HUES64 (cell line): ENCODE data around the gene GLDC.

Source experiments
- H3K27ac ChIP-seq: 2 replicates; pipeline ENCODE4 v1.7.0; 2013; ENCODE audit warnings: low read depth, low read length, inconsistent platforms
- H3K27me3 ChIP-seq: 2 replicates; pipeline ENCODE4 v1.6.1; 2013; ENCODE audit warnings: mild to moderate bottlenecking, low read length; ENCODE audit not compliant: insufficient read depth
- H3K36me3 ChIP-seq: 2 replicates; pipeline ENCODE4 v1.6.1; 2013; ENCODE audit warnings: mild to moderate bottlenecking, low read length; ENCODE audit not compliant: insufficient read depth
- H3K4me1 ChIP-seq: 2 replicates; pipeline ENCODE4 v1.6.1; 2013; ENCODE audit warnings: mild to moderate bottlenecking, low read length, moderate library complexity; ENCODE audit not compliant: insufficient read depth
- H3K4me3 ChIP-seq: 2 replicates; pipeline ENCODE4 v1.5.1; 2013; ENCODE audit warnings: mild to moderate bottlenecking, low read length, moderate library complexity
- H3K9ac ChIP-seq: 2 replicates; pipeline ENCODE4 v1.6.1; 2013; ENCODE audit warnings: mild to moderate bottlenecking, low read depth, low read length
- H3K9me3 ChIP-seq: 2 replicates; pipeline ENCODE4 v1.6.1; 2013; ENCODE audit warnings: low read depth, low read length; ENCODE audit not compliant: insufficient read depth
- WGBS: fragments of 150-250, 120-280 bp; methylation state at CpG from one replicate; pipeline ENCODE4 v1.1.7; 2013; ENCODE audit warnings: missing lambda C conversion rate; 5-methylcytosine and 5-hydroxymethylcytosine counted together

Gene GLDC

DNA sequence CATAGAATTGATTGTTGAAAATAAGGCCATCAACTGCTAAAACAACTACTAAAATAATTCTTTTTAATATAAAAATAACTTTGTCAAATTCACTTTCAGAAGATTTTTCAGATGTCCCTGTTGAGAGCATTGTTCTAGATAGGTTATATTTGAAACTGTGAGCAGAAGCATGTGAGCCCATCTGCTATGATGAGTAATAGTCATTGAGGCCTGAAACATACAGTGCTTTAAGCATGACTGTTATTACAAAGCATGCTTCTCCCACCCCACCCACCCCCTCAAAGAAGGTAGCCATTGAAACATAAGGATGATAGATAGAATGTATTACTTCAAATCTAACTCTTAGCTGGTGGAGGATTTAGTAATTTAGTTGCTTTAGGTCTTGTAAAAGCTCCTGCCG, 146.5 kb downstream of the GLDC start:
- no peak overlapping the region for H3K9ac ChIP-seq

DNA sequence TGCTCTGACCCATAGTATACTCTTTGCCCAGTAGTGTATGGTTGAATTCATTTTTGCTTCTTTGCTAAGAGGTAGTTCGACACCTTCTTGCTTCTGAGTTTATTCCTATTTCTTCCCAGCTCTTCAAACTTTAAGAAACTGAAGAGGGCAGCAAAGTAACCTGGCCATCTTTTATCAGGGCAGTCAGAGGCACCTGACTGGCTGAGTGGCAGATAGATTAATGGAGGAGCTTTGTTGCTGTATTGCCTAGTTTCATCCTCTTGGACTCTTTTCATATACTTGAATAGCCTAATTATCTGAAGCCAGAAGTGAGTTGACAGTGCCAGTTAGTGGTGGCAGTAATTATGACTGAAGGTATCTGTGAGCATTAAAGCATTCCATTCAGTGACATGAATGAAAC, 150.1 kb downstream of the GLDC start:
- no peaks in the 10 kb centered on the region for H3K9me3 ChIP-seq
- H3K9ac ChIP-seq: no peak overlapping the region
- H3K27me3 ChIP-seq: no peaks in the 10 kb centered on the region
- no peak overlapping the region for H3K27ac ChIP-seq
- no peaks in the 10 kb centered on the region for H3K4me1 ChIP-seq
- 100% methylated on average over 1 of the region's 1 CpG for WGBS
- peaks cover 75% of the 10 kb centered on the region for H3K36me3 ChIP-seq
- no peak overlapping the region for H3K4me3 ChIP-seq

More for the DNA sequence above, 146.5 kb downstream of the GLDC start:
- Histone ChIP-seq H3K4me3 (no peak overlapping the region), H3K36me3 (peaks cover 90% of the 10 kb centered on the region), H3K27ac (no peak overlapping the region), H3K27me3 (no peaks in the 10 kb centered on the region), H3K4me1 (no peaks in the 10 kb centered on the region), H3K9me3 (no peaks in the 10 kb centered on the region)
- WGBS: 100% methylated on average over 1 of the region's 1 CpG

DNA sequence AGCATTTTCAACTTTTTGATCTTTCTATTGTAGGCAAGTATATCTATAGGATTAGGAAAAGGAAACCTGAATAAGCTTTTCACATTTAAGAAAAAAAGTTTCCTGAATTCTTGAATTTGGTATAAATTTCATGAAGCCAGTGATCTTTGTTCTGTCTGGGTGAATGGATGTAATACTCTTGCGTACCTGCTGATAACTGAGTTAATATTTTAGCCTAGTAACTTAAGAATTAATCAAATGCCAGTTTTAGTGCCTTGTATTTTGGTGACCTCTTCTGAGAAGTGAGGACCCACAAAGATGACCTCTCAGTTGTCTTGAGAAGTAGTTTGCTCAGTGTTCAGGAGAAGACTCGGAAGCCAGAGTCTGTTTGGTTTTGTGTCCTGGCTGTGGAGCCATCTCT, 154.7 kb downstream of the GLDC start:
- 100% methylated on average over 2 of the region's 2 CpGs for WGBS
- peaks cover 76% of the 10 kb centered on the region for H3K36me3 ChIP-seq

DNA sequence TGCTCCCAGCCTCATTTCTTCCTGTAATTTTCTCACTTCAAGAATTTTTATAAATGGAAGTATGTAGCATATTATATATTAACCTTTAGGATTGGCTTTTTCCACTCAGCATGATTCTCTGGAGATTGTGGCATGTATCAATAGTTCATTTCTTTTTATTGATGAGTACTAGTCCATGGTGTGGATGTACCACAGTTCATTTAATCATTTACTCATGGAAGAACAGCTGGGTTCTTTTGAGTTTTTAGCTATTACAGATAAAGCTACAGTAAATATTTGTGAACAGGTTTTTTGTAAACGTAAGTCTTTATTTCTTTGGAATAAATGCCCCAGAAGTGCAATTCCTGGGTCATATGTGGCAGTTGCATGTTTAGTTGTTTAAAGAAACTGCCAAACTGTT, 156.4 kb downstream of the GLDC start:
- Histone ChIP-seq H3K9ac (no peak overlapping the region), H3K27ac (no peak overlapping the region), H3K9me3 (no peaks in the 10 kb centered on the region), H3K36me3 (peaks cover 72% of the 10 kb centered on the region), H3K4me1 (no peaks in the 10 kb centered on the region), H3K4me3 (no peak overlapping the region), H3K27me3 (no peaks in the 10 kb centered on the region)
- 94% methylated on average over 1 of the region's 1 CpG for WGBS

More for the DNA sequence above, 154.7 kb downstream of the GLDC start:
- Histone ChIP-seq H3K27ac (no peak overlapping the region), H3K4me1 (no peaks in the 10 kb centered on the region), H3K4me3 (no peak overlapping the region), H3K27me3 (no peaks in the 10 kb centered on the region), H3K9me3 (no peaks in the 10 kb centered on the region), H3K9ac (no peak overlapping the region)

DNA sequence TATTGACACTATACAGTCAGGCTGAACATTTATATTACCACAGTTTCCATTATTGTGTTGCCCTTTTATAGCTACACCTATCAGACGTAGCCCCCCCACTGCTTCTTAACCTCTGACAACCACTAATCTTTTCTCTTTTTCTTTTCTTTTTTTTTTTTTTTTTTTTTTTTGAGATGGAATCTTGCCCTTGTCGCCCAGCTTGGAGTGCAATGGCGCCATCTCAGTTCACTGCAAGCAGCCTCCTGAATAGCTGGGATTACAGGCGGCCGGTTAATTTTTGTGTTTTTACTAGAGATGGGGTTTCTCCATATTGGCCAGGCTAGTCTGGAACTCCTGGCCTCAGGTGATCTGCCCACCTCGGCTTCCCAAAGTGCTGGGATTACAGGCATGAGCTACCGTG, 157.1 kb downstream of the GLDC start:
- WGBS: 93% methylated on average over 7 of the region's 7 CpGs
- no peaks in the 10 kb centered on the region for H3K9me3 ChIP-seq
- H3K27me3 ChIP-seq: no peaks in the 10 kb centered on the region
- no peak overlapping the region for H3K4me3 ChIP-seq
- H3K9ac ChIP-seq: no peak overlapping the region
- H3K4me1 ChIP-seq: no peaks in the 10 kb centered on the region
- no peak overlapping the region for H3K27ac ChIP-seq
- peaks cover 69% of the 10 kb centered on the region for H3K36me3 ChIP-seq

DNA sequence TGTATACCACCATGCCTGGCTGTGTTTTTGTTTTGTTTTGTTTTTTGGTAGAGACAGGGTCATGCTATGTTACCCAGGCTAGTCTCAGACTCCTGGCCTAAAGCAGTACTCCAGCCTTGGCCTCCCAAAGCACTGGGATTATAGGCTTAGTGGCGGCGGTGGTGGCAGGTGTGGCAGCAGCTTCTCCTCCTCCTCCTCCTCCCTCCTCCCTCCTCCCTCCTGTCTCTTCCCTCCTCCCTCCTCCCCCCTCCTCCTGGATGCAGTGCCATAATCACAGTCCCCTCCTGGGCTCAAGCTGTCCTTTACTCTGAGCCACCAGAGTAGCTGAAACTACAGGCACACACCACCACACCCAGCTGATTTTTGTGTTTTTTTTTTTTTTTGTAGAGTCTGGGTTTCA, 161.3 kb downstream of the GLDC start:
- no peaks in the 10 kb centered on the region for H3K4me1 ChIP-seq
- no peak overlapping the region for H3K27ac ChIP-seq
- no peaks in the 10 kb centered on the region for H3K9me3 ChIP-seq
- WGBS: 100% methylated on average over 2 of the region's 2 CpGs
- H3K36me3 ChIP-seq: peaks cover 85% of the 10 kb centered on the region
- H3K9ac ChIP-seq: no peak overlapping the region
- H3K27me3 ChIP-seq: no peaks in the 10 kb centered on the region
- no peak overlapping the region for H3K4me3 ChIP-seq
